HEK293 (cell line): ENCODE measurements around the gene NME5.
A peak's percentile ranks its signal among the peaks of the same experiment; 100 is the strongest.

Experiments
- GLI4 ChIP-seq: fragments of 450-650 bp; formaldehyde crosslinking; IDR thresholded peaks from 2 replicates; pipeline ENCODE4 v1.5.1; 2016; ENCODE audit warnings: missing biosample characterization, missing genetic modification characterization
- ZBTB8A ChIP-seq: fragments of 450-650 bp; formaldehyde crosslinking; IDR thresholded peaks from 2 replicates; pipeline ENCODE4 v1.5.1; 2016; ENCODE audit warnings: missing biosample characterization, missing genetic modification characterization
- ZNF140 ChIP-seq: fragments of 450-650 bp; formaldehyde crosslinking; IDR thresholded peaks from 2 replicates; pipeline ENCODE4 v1.5.1; 2016; ENCODE audit warnings: missing biosample characterization, missing genetic modification characterization
- ZNF169 ChIP-seq: fragments of 450-650 bp; formaldehyde crosslinking; IDR thresholded peaks from 2 replicates; pipeline ENCODE4 v1.5.1; 2016; ENCODE audit warnings: missing biosample characterization, missing genetic modification characterization
- ZNF48 ChIP-seq: fragments of 450-650 bp; formaldehyde crosslinking; IDR thresholded peaks from 2 replicates; pipeline ENCODE4 v1.5.1; 2016; ENCODE audit warnings: missing biosample characterization, missing genetic modification characterization
- ZNF529 ChIP-seq: fragments of 450-650 bp; formaldehyde crosslinking; IDR thresholded peaks from 2 replicates; pipeline ENCODE4 v1.5.1; 2017; ENCODE audit warnings: missing genetic modification characterization, missing biosample characterization; ENCODE audit not compliant: insufficient replicate concordance
- ZNF549 ChIP-seq: fragments of 450-650 bp; IDR thresholded peaks from 2 replicates; pipeline ENCODE4 v1.5.1; 2018; ENCODE audit warnings: missing biosample characterization, missing genetic modification characterization, mild to moderate bottlenecking, inconsistent platforms, moderate library complexity
- ZNF600 ChIP-seq: fragments of 450-650 bp; formaldehyde crosslinking; IDR thresholded peaks from 2 replicates; pipeline ENCODE4 v1.5.1; 2016; ENCODE audit warnings: missing biosample characterization, missing genetic modification characterization
- ZNF610 ChIP-seq: fragments of 450-650 bp; formaldehyde crosslinking; IDR thresholded peaks from 2 replicates; pipeline ENCODE4 v1.5.1; 2016; ENCODE audit warnings: missing biosample characterization, missing genetic modification characterization, borderline replicate concordance
- ZNF658 ChIP-seq: fragments of 450-650 bp; formaldehyde crosslinking; IDR thresholded peaks from 2 replicates; pipeline ENCODE4; 2016; ENCODE audit warnings: missing biosample characterization, missing genetic modification characterization
- ZNF830 ChIP-seq: fragments of 450-650 bp; IDR thresholded peaks from 2 replicates; pipeline ENCODE4 v1.5.0; 2018; ENCODE audit warnings: missing biosample characterization, missing genetic modification characterization, low read depth, mild to moderate bottlenecking, moderate library complexity
- ZXDB ChIP-seq: fragments of 450-650 bp; formaldehyde crosslinking; IDR thresholded peaks from 2 replicates; pipeline ENCODE4 v1.5.1; 2016; ENCODE audit warnings: missing biosample characterization, missing genetic modification characterization
- TF ChIP-seq, protein P1 (sequence below): fragments of 450-650 bp; formaldehyde crosslinking; IDR thresholded peaks from 2 replicates; pipeline ENCODE4 v1.5.1; 2016; ENCODE audit warnings: missing biosample characterization, missing genetic modification characterization
- TF ChIP-seq, protein P2 (sequence below): fragments of 450-650 bp; formaldehyde crosslinking; IDR thresholded peaks from 2 replicates; pipeline ENCODE4 v1.5.1; 2017; ENCODE audit warnings: missing biosample characterization, missing genetic modification characterization
- TF ChIP-seq, protein P3 (sequence below): fragments of 450-650 bp; formaldehyde crosslinking; IDR thresholded peaks from 2 replicates; pipeline ENCODE4 v1.5.1; 2017; ENCODE audit warnings: missing biosample characterization, missing genetic modification characterization
- TF ChIP-seq, protein P4 (sequence below): fragments of 450-650 bp; formaldehyde crosslinking; IDR thresholded peaks from 2 replicates; pipeline ENCODE4 v1.5.1; 2016; ENCODE audit warnings: missing biosample characterization, missing genetic modification characterization, borderline replicate concordance
- TF ChIP-seq, protein P5 (sequence below): fragments of 450-650 bp; formaldehyde crosslinking; IDR thresholded peaks from 2 replicates; pipeline ENCODE4 v1.5.1; 2016; ENCODE audit warnings: missing biosample characterization, missing genetic modification characterization
- TF ChIP-seq, protein P6 (sequence below): fragments of 450-650 bp; formaldehyde crosslinking; IDR thresholded peaks from 2 replicates; pipeline ENCODE4 v1.5.1; 2016; ENCODE audit warnings: missing biosample characterization, missing genetic modification characterization
- TF ChIP-seq, protein P7 (sequence below): fragments of 450-650 bp; formaldehyde crosslinking; conservative IDR thresholded peaks from 2 replicates; pipeline ENCODE4 v1.5.1; 2016; ENCODE audit warnings: low read depth, missing biosample characterization, missing genetic modification characterization

Gene NME5

DNA sequence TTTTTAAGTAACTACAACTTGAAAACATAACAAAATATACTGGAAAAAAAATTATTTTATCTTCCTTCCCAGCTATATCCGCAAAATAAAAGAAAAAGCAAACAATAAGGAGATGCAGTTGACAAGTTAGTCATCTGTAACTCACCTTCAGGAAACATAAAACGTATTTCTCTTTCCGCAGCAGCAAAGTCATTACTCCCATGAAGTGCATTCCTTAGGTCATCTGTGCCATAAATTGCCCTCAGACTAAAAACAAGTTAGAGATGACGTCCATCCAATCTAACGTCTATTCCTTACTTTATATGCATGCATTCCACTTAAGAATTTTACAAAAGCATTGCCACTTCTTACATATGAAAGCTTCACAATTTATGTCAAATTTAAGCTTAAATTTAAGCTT, 10.9 kb downstream of the NME5 start (continued):
- TF ChIP-seq, protein P1, sequence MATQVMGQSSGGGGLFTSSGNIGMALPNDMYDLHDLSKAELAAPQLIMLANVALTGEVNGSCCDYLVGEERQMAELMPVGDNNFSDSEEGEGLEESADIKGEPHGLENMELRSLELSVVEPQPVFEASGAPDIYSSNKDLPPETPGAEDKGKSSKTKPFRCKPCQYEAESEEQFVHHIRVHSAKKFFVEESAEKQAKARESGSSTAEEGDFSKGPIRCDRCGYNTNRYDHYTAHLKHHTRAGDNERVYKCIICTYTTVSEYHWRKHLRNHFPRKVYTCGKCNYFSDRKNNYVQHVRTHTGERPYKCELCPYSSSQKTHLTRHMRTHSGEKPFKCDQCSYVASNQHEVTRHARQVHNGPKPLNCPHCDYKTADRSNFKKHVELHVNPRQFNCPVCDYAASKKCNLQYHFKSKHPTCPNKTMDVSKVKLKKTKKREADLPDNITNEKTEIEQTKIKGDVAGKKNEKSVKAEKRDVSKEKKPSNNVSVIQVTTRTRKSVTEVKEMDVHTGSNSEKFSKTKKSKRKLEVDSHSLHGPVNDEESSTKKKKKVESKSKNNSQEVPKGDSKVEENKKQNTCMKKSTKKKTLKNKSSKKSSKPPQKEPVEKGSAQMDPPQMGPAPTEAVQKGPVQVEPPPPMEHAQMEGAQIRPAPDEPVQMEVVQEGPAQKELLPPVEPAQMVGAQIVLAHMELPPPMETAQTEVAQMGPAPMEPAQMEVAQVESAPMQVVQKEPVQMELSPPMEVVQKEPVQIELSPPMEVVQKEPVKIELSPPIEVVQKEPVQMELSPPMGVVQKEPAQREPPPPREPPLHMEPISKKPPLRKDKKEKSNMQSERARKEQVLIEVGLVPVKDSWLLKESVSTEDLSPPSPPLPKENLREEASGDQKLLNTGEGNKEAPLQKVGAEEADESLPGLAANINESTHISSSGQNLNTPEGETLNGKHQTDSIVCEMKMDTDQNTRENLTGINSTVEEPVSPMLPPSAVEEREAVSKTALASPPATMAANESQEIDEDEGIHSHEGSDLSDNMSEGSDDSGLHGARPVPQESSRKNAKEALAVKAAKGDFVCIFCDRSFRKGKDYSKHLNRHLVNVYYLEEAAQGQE (tag by site-specific recombination): no peak
- TF ChIP-seq, protein P2, sequence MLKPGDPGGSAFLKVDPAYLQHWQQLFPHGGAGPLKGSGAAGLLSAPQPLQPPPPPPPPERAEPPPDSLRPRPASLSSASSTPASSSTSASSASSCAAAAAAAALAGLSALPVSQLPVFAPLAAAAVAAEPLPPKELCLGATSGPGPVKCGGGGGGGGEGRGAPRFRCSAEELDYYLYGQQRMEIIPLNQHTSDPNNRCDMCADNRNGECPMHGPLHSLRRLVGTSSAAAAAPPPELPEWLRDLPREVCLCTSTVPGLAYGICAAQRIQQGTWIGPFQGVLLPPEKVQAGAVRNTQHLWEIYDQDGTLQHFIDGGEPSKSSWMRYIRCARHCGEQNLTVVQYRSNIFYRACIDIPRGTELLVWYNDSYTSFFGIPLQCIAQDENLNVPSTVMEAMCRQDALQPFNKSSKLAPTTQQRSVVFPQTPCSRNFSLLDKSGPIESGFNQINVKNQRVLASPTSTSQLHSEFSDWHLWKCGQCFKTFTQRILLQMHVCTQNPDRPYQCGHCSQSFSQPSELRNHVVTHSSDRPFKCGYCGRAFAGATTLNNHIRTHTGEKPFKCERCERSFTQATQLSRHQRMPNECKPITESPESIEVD: peak; percentile 95
- TF ChIP-seq ZXDB (tag by site-specific recombination) (0 out of 2 replicates have a peak, but pooled peaks have one; percentile 27), ZNF529 (tag by site-specific recombination) (no peak), ZNF48 (tag by site-specific recombination) (no peak), ZBTB8A (tag by site-specific recombination) (no peak), ZNF830 (tag by site-specific recombination) (no peak), ZNF600 (tag by site-specific recombination) (peak; percentile 51; the same call in 1 of the 2 replicates), ZNF658 (tag by site-specific recombination) (no peak), ZNF140 (no peak), ZNF169 (tag by site-specific recombination) (no peak), ZNF549 (tag by site-specific recombination) (no peak), ZNF610 (tag by site-specific recombination) (no peak), GLI4 (tag by site-specific recombination) (no peak)
- TF ChIP-seq, protein P3, sequence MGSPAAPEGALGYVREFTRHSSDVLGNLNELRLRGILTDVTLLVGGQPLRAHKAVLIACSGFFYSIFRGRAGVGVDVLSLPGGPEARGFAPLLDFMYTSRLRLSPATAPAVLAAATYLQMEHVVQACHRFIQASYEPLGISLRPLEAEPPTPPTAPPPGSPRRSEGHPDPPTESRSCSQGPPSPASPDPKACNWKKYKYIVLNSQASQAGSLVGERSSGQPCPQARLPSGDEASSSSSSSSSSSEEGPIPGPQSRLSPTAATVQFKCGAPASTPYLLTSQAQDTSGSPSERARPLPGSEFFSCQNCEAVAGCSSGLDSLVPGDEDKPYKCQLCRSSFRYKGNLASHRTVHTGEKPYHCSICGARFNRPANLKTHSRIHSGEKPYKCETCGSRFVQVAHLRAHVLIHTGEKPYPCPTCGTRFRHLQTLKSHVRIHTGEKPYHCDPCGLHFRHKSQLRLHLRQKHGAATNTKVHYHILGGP (tag by site-specific recombination): no peak
- TF ChIP-seq, protein P4, sequence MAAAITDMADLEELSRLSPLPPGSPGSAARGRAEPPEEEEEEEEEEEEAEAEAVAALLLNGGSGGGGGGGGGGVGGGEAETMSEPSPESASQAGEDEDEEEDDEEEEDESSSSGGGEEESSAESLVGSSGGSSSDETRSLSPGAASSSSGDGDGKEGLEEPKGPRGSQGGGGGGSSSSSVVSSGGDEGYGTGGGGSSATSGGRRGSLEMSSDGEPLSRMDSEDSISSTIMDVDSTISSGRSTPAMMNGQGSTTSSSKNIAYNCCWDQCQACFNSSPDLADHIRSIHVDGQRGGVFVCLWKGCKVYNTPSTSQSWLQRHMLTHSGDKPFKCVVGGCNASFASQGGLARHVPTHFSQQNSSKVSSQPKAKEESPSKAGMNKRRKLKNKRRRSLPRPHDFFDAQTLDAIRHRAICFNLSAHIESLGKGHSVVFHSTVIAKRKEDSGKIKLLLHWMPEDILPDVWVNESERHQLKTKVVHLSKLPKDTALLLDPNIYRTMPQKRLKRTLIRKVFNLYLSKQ (tag by site-specific recombination): no peak
- TF ChIP-seq, protein P5, sequence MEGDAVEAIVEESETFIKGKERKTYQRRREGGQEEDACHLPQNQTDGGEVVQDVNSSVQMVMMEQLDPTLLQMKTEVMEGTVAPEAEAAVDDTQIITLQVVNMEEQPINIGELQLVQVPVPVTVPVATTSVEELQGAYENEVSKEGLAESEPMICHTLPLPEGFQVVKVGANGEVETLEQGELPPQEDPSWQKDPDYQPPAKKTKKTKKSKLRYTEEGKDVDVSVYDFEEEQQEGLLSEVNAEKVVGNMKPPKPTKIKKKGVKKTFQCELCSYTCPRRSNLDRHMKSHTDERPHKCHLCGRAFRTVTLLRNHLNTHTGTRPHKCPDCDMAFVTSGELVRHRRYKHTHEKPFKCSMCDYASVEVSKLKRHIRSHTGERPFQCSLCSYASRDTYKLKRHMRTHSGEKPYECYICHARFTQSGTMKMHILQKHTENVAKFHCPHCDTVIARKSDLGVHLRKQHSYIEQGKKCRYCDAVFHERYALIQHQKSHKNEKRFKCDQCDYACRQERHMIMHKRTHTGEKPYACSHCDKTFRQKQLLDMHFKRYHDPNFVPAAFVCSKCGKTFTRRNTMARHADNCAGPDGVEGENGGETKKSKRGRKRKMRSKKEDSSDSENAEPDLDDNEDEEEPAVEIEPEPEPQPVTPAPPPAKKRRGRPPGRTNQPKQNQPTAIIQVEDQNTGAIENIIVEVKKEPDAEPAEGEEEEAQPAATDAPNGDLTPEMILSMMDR (tag by site-specific recombination): no peak
- TF ChIP-seq, protein P6, sequence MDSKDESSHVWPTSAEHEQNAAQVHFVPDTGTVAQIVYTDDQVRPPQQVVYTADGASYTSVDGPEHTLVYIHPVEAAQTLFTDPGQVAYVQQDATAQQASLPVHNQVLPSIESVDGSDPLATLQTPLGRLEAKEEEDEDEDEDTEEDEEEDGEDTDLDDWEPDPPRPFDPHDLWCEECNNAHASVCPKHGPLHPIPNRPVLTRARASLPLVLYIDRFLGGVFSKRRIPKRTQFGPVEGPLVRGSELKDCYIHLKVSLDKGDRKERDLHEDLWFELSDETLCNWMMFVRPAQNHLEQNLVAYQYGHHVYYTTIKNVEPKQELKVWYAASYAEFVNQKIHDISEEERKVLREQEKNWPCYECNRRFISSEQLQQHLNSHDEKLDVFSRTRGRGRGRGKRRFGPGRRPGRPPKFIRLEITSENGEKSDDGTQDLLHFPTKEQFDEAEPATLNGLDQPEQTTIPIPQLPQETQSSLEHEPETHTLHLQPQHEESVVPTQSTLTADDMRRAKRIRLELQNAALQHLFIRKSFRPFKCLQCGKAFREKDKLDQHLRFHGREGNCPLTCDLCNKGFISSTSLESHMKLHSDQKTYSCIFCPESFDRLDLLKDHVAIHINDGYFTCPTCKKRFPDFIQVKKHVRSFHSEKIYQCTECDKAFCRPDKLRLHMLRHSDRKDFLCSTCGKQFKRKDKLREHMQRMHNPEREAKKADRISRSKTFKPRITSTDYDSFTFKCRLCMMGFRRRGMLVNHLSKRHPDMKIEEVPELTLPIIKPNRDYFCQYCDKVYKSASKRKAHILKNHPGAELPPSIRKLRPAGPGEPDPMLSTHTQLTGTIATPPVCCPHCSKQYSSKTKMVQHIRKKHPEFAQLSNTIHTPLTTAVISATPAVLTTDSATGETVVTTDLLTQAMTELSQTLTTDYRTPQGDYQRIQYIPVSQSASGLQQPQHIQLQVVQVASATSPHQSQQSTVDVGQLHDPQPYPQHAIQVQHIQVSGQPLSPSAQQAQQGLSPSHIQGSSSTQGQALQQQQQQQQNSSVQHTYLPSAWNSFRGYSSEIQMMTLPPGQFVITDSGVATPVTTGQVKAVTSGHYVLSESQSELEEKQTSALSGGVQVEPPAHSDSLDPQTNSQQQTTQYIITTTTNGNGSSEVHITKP (tag by site-specific recombination): no peak
- TF ChIP-seq, protein P7, sequence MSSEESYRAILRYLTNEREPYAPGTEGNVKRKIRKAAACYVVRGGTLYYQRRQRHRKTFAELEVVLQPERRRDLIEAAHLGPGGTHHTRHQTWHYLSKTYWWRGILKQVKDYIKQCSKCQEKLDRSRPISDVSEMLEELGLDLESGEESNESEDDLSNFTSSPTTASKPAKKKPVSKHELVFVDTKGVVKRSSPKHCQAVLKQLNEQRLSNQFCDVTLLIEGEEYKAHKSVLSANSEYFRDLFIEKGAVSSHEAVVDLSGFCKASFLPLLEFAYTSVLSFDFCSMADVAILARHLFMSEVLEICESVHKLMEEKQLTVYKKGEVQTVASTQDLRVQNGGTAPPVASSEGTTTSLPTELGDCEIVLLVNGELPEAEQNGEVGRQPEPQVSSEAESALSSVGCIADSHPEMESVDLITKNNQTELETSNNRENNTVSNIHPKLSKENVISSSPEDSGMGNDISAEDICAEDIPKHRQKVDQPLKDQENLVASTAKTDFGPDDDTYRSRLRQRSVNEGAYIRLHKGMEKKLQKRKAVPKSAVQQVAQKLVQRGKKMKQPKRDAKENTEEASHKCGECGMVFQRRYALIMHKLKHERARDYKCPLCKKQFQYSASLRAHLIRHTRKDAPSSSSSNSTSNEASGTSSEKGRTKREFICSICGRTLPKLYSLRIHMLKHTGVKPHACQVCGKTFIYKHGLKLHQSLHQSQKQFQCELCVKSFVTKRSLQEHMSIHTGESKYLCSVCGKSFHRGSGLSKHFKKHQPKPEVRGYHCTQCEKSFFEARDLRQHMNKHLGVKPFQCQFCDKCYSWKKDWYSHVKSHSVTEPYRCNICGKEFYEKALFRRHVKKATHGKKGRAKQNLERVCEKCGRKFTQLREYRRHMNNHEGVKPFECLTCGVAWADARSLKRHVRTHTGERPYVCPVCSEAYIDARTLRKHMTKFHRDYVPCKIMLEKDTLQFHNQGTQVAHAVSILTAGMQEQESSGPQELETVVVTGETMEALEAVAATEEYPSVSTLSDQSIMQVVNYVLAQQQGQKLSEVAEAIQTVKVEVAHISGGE (tag by site-specific recombination): no peak
